Subcutaneous abdominal adipose tissue (tissue), 5 donors: ENCODE data around the gene SYK.
"Not testable (repeated sequence)": the region's sequence is repeated elsewhere in the genome, so short reads cannot be mapped to it uniquely, and the experiment has no call there.

Experiments
- H3K27ac ChIP-seq: one replicate; pipeline ENCODE4 v1.7.0; 2013; ENCODE audit warnings: low read depth, mild to moderate bottlenecking, inconsistent platforms, low read length, moderate library complexity
- H3K27me3 ChIP-seq, 5 donors: one replicate each; pipeline ENCODE4 v1.7.0; 2013; ENCODE audit warnings: low read length in 5 of 5, inconsistent platforms in 1 of 5; ENCODE audit not compliant: control insufficient read depth in 5 of 5, insufficient read depth in 4 of 5
- H3K36me3 ChIP-seq, 5 donors: one replicate each; pipeline ENCODE4 v1.7.0; 2013; ENCODE audit warnings: low read length in 5 of 5; ENCODE audit not compliant: control insufficient read depth in 5 of 5, insufficient read depth in 5 of 5
- H3K4me1 ChIP-seq, 5 donors: one replicate each; pipeline ENCODE4 v1.7.0; 2013; ENCODE audit warnings: low read length in 5 of 5, mild to moderate bottlenecking in 3 of 5, moderate library complexity in 1 of 5; ENCODE audit not compliant: control insufficient read depth in 5 of 5, insufficient read depth in 5 of 5
- H3K4me3 ChIP-seq, 5 donors: one replicate each; pipeline ENCODE4 v1.7.0; 2013; ENCODE audit warnings: low read length in 5 of 5, low read depth in 1 of 5
- H3K9ac ChIP-seq, 5 donors: one replicate each; pipeline ENCODE4 v1.7.0; 2013; ENCODE audit warnings: low read length in 5 of 5, mild to moderate bottlenecking in 4 of 5, moderate library complexity in 3 of 5
- H3K9me3 ChIP-seq, 5 donors: one replicate each; pipeline ENCODE4 v1.7.0; 2013; ENCODE audit warnings: low read length in 5 of 5; ENCODE audit not compliant: control insufficient read depth in 5 of 5
- donor health status: healthy.
- donor health status: healthy.
- donor health status: healthy.
- donor health status: healthy.
- donor health status: healthy.

SYK gene

DNA sequence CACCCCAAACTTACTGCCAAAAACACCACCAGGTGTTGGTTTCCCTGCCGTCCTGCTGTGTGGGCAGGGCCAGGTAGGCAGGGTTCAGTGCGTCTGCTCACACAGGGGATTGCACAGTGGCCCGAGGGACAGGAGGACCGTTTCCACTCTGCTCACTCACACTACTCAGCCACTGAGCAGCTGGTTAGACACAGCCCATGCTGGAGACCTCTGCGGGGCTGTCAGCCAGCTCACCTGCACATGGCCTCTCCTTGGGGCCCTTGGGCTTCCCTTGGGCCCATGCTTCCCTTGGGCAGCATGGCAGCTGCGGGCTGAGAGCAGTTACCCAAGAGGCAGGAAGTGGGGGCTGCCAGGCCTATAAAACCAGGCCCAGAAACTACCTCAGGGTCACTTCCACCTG lies 79.0 kb downstream of the SYK start:
- Histone ChIP-seq H3K27ac (no peak overlapping the region), H3K36me3 (peaks cover 0 to 38% (median 6%) of the 10 kb centered on the region in 5 donors), H3K4me1 (no peaks in the 10 kb centered on the region)

DNA sequence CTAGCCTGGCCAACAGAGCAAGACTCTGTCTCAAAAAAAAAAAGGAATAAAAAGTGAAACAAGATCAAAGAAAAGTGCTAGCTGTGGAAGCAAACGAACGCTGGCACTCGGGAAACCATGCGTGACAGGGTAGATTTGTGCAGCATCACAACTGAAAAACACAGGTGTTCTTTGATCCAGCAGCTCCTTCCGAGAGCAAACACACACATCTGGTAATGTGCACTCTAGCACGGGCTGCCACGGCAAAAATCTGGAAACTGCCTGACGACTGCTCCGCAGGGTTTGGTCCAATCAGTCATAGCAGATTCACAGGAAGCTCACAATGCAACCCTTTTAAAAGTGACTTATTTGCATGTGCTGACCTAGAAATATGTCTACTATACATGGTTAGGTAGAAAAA lies 80.0 kb downstream of the SYK start:
- Histone ChIP-seq H3K4me1 (no peaks in the 10 kb centered on the region), H3K4me3 (no peak overlapping the region), H3K27me3 (peaks cover 0 to 5% (median 4%) of the 10 kb centered on the region in 5 donors), H3K9ac (no peak overlapping the region), H3K36me3 (peaks cover 0 to 38% (median 6%) of the 10 kb centered on the region in 5 donors), H3K27ac (no peak overlapping the region), H3K9me3 (peaks cover 0 to 8% (median 0%) of the 10 kb centered on the region in 5 donors)

More for the DNA sequence above, 79.0 kb downstream of the SYK start:
- peaks cover 0 to 4% (median 0%) of the 10 kb centered on the region in 5 donors for H3K9me3 ChIP-seq
- peaks cover 0 to 5% (median 4%) of the 10 kb centered on the region in 5 donors for H3K27me3 ChIP-seq
- no peak overlapping the region for H3K9ac ChIP-seq
- H3K4me3 ChIP-seq = no peak overlapping the region

DNA sequence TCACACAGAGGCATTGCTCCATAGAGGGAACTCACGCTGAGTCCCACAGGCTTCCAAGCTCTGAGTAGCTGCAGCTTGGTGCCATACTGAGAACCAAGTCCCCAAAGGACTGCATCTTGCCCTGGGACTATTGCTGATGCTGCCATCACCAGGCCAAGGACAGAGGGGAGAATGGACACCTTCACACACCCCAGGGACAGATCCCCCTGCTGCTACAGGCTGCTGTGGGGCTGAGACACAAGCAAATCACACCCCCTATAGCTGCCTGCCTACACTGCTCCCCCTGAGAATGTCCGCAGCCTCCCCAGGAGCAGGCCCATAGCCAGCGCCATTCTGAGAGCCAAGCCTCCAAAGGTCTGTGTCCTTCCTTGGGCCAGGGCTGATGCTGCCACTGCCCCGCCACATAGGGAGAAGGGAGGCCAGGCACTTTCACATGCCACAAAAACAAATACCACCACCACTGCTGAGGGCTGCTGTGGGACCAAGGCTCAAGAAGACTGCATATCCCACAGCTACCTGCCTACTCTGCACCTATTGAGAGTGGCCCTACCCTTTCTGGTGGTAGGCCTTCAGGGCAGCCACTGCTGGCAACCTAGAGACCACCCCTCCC lies 81.5 kb downstream of the SYK start:
- Histone ChIP-seq H3K9ac (no peak overlapping the region), H3K4me1 (no peaks in the 10 kb centered on the region), H3K4me3 (no peak overlapping the region), H3K27me3 (peaks cover 0 to 5% (median 4%) of the 10 kb centered on the region in 5 donors), H3K9me3 (peaks cover 0 to 8% (median 0%) of the 10 kb centered on the region in 5 donors), H3K36me3 (peaks cover 0 to 29% (median 6%) of the 10 kb centered on the region in 5 donors), H3K27ac (no peak overlapping the region)

DNA sequence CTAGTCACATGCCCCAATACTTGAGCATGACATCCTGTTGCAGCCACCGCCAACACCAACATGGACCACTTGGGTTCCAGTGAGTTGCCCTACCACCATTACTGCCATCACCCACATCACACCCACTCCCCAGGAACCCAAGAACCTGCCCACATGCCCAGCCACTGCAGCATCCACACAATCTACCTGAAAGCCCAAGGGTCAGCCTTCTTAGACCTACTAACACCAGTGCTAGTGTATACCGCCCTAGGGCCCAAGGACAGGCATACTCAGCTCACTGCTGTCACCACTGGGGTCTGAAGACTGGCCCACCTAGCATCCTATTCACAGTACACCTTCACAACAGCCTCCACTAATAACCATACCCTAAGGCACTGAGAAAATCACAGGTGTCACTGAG lies 82.0 kb downstream of the SYK start:
- Histone ChIP-seq H3K4me3 (no peak overlapping the region), H3K27me3 (peaks cover 0 to 5% (median 4%) of the 10 kb centered on the region in 5 donors), H3K27ac (no peak overlapping the region), H3K4me1 (no peaks in the 10 kb centered on the region), H3K36me3 (peaks cover 0 to 31% (median 2%) of the 10 kb centered on the region in 5 donors), H3K9ac (no peak overlapping the region), H3K9me3 (peaks cover 0 to 8% (median 0%) of the 10 kb centered on the region in 5 donors)

DNA sequence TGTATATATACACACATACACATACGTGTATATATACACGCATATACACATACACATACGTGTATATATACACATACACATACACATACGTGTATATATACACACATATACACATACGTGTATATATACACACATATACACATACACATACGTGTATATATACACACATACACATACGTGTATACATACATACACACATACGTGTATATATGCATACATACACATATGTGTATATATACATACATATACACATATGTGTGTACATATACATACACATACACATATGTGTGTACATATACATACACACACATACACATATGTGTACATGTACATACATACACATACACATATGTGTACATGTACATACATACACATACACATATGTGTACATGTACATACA lies 82.6 kb downstream of the SYK start:
- Histone ChIP-seq H3K9ac (no peak overlapping the region), H3K27me3 (peaks cover 0 to 5% (median 4%) of the 10 kb centered on the region in 5 donors), H3K27ac (no peak overlapping the region), H3K9me3 (peaks cover 0 to 8% (median 0%) of the 10 kb centered on the region in 5 donors), H3K4me1 (no peaks in the 10 kb centered on the region), H3K4me3 (no peak overlapping the region), H3K36me3 (peaks cover 0 to 36% (median 5%) of the 10 kb centered on the region in 5 donors)

DNA sequence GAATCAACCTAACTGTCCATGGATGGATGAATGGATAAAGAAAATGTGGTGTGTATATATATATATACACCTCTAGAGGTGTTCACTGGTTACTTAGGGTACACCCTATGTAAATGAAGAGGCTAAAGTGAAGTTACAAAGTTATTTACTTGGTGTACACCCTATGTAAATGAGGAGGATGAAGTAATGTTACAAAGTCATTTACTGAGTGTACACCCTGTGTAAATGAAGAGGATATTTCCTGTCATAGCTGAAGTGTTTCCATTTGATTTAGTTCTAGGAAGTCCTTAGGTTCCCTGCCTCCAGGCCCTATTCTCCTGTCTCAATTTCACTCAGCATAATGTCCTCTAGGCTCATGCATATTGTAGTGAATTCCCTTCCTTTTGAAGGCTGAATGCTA lies 85.2 kb downstream of the SYK start:
- not testable (repeated sequence) for H3K9me3 ChIP-seq, H3K9ac ChIP-seq, H3K27me3 ChIP-seq, H3K4me1 ChIP-seq, H3K4me3 ChIP-seq, H3K27ac ChIP-seq
- peaks cover 0 to 45% (median 3%) of the 10 kb centered on the region in 5 donors for H3K36me3 ChIP-seq

DNA sequence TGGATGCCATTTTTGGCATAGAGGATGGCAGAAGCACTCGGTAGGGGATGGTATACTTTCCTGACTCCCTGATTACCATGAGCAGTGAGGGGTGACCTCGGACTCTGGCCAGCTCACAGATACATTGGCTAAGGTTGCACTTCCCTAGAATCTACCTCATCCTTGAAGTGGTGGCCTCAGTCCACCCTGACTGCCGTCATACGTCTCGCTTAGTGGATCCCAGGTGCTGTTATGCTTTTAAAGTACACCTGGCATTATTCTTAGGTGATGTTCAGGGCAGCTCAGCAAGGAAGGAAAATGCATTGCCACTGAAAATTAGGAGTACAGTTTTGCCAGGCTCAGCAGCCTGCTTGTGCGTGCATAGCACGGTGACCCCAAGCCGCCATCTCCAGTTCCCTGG lies 87.3 kb downstream of the SYK start:
- Histone ChIP-seq H3K4me1 (peaks cover 0 to 4% (median 0%) of the 10 kb centered on the region in 5 donors), H3K27ac (no peak overlapping the region), H3K4me3 (no peak overlapping the region), H3K9ac (no peak overlapping the region), H3K27me3 (peaks cover 0 to 5% (median 2%) of the 10 kb centered on the region in 5 donors), H3K36me3 (peaks cover 0 to 41% (median 3%) of the 10 kb centered on the region in 5 donors), H3K9me3 (peaks cover 0 to 8% (median 0%) of the 10 kb centered on the region in 5 donors)

DNA sequence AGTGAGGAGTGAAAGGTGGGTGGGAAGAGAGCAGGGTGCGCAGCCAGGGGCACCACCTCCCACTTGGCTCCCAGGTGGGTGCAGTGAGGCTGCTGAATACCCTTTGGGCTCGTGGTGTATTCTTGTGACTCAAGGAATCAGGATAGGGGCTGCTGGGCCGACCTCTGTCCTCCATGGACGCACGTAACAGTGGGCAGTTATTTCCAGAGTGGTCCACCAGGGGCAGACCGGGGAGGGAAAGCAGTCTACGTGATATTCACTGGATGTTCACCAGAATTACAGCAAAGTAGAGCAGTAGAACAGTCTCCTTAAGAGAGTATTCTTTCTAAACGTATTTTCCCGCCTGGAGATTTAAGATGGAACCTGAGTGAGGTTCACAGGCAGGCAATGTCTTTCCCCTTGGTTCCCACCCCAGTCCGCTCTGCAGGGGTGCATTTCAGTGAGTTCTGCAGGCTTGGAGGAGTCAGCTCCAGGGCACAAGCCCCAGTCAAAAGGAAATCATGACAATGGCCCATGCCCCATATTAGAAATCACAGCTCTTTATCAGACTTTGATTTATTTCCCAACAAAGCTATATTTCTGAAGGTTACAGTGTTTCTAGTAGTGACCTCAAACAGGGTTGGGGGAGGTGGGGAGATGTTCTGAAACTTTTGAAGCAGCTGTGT lies 88.7 kb downstream of the SYK start:
- H3K9ac ChIP-seq = no peak overlapping the region
- H3K4me1 ChIP-seq = peaks cover 0 to 4% (median 0%) of the 10 kb centered on the region in 5 donors
- H3K27ac ChIP-seq = no peak overlapping the region
- peaks cover 0 to 5% (median 2%) of the 10 kb centered on the region in 5 donors for H3K27me3 ChIP-seq
- peaks cover 0 to 46% (median 3%) of the 10 kb centered on the region in 5 donors for H3K36me3 ChIP-seq
- no peak overlapping the region for H3K4me3 ChIP-seq
- H3K9me3 ChIP-seq = peaks cover 0 to 8% (median 0%) of the 10 kb centered on the region in 5 donors

DNA sequence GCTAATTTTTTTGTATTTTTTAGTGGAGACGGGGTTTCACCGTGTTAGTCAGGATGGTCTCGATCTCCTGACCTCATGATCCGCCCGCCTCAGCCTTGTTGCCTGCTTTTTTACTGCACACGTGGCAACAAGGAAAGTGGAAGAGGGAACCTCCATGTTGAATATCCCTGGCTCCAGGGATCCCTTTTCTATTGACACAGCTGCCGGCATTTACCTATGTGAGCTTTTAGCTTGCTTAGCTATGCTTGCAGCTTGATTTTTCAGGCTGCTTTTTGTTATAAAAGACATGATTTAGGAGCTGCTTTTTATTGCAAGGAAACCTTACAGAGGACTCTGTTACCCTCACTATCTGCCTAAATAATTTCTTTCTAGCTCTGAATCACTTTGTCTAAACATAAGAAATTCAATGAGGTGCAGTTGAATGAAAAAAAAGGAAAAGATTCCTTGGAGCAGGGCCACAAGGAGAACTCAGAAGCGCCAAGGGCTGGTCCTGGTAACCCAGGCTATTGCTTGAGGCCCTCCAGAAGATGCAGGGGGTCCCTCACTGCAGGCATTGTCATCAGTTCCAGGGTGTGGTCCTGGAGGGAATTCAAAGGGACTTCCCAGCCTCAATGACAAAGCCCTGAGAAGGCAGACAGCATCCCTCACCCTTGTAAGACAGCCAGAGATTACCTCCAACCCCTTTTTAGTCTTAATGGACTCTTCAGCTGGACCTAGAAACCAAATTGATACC lies 89.9 kb downstream of the SYK start:
- H3K4me1 ChIP-seq = peaks cover 0 to 8% (median 0%) of the 10 kb centered on the region in 5 donors
- H3K36me3 ChIP-seq = peaks cover 0 to 48% (median 3%) of the 10 kb centered on the region in 5 donors
- H3K27me3 ChIP-seq = peaks cover 0 to 5% (median 2%) of the 10 kb centered on the region in 5 donors
- H3K27ac ChIP-seq = no peak overlapping the region
- no peaks in the 10 kb centered on the region for H3K9me3 ChIP-seq
- no peak overlapping the region for H3K4me3 ChIP-seq
- no peak overlapping the region for H3K9ac ChIP-seq
